Measurements from ENCODE around the gene GAS7.

Gene GAS7

GRCh38 chr17:10034719-10035475, 163.5 kb downstream of the GAS7 start:
- TF ChIP-seq, protein P1, sequence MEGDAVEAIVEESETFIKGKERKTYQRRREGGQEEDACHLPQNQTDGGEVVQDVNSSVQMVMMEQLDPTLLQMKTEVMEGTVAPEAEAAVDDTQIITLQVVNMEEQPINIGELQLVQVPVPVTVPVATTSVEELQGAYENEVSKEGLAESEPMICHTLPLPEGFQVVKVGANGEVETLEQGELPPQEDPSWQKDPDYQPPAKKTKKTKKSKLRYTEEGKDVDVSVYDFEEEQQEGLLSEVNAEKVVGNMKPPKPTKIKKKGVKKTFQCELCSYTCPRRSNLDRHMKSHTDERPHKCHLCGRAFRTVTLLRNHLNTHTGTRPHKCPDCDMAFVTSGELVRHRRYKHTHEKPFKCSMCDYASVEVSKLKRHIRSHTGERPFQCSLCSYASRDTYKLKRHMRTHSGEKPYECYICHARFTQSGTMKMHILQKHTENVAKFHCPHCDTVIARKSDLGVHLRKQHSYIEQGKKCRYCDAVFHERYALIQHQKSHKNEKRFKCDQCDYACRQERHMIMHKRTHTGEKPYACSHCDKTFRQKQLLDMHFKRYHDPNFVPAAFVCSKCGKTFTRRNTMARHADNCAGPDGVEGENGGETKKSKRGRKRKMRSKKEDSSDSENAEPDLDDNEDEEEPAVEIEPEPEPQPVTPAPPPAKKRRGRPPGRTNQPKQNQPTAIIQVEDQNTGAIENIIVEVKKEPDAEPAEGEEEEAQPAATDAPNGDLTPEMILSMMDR (IDR thresholded peaks at IDR 0.05; ENCODE audit: low read depth, low read length), result no peak
- no peak overlapping the region for H3K4me3 ChIP-seq (ENCODE audit: low read depth, low read length)

DNA sequence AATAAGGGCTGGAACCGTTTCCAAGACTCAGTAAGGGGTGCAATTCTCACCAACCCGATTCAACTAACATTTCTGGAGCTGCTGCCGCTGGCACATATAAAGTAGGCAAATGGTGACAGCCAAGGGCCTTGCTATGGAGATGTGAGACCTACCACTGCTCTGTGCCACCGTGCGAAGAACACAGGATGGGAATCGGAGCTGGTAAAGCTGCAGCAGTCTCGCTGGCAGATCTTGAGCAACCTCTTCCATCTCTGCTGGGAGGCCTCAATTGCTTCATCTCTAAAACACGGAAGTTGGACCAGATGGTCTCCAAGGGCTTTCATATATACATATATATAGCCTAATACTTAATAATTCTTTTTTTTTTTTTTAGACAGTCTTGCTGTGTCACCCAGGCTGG, 164.4 kb downstream of the GAS7 start:
- TF ChIP-seq, protein P1 (IDR thresholded peaks at IDR 0.05; ENCODE audit: low read depth, low read length), result no peak
- no peak overlapping the region for H3K4me3 ChIP-seq (ENCODE audit: low read depth, low read length)

- H3K4me3 ChIP-seq (ENCODE audit: low read depth, low read length), result no peak overlapping the region
- TF ChIP-seq, protein P1 (IDR thresholded peaks at IDR 0.05; ENCODE audit: low read depth, low read length), result no peak
Measured at GRCh38 chr17:10033449-10033848, 165.0 kb downstream of the GAS7 start.

- TF ChIP-seq, protein P1 (IDR thresholded peaks at IDR 0.05; ENCODE audit: low read depth, low read length), result no peak
- H3K4me3 ChIP-seq (ENCODE audit: low read depth, low read length), result no peak overlapping the region
Measured at GRCh38 chr17:10032118-10032852, 166.1 kb downstream of the GAS7 start.

DNA sequence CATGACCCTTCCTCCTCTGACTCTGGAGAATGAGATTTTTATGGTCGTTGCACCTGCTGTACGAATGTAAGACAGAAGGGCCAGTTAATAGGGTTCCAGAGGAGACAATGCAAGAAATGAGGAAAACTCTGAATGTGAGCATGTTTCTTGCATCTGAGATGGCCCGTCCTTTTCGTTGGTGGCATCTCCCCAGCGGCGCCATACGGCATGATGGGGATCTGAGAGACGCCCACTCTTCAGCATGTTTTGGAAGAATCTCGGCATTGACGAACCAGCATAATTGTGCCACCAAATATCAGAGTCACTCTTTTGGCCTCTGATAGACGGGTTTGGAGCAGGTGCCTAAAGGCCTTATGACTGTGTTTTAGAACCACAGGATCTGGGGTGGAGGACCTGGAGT, 166.8 kb downstream of the GAS7 start:
- TF ChIP-seq, protein P1 (IDR thresholded peaks at IDR 0.05; ENCODE audit: low read depth, low read length), result no peak
- H3K4me3 ChIP-seq (ENCODE audit: low read depth, low read length), result no peak overlapping the region

DNA sequence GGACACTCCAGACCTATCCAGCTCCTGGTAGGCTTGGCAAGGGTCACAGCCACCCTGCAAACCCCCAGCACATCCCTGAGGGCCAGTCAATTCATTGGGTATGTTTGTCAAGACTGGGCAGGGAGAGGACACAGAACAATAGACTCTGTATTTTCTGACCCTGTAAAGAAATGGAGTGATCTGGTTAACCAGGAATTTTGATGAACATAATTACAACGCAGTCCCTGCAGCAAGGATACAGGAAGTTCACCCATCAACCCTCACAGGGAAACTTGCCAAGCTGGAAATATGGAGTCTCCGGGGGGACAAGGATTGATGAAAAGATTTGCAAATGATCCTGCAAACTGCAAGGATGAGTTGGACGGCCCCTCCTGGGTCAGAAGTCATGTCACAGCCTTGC, 167.3 kb downstream of the GAS7 start:
- TF ChIP-seq, protein P1 (IDR thresholded peaks at IDR 0.05; ENCODE audit: low read depth, low read length), result no peak

GRCh38 chr17:10029129-10029528, 169.3 kb downstream of the GAS7 start:
- TF ChIP-seq, protein P1 (IDR thresholded peaks at IDR 0.05; ENCODE audit: low read depth, low read length), result no peak
- no peak overlapping the region for H3K4me3 ChIP-seq (ENCODE audit: low read depth, low read length)

More for the DNA sequence above, 167.3 kb downstream of the GAS7 start:
- H3K4me3 ChIP-seq (ENCODE audit: low read depth, low read length), result no peak overlapping the region
